Osteocyte (in vitro differentiated cells): ENCODE data around the gene WAS. TPM values are rescaled to one million over a fixed set of nuclear protein-coding genes. Genes with fewer than 3 reads are reported as not detected.

Experiments used
- DNase-seq: peaks from one replicate; pipeline ENCODE4 v3.0.0; 2021; ENCODE audit warnings: mixed read lengths; ENCODE audit not compliant: unreplicated experiment; ENCODE audit errors: extremely low spot score
- H3K27ac Mint-ChIP-seq: one replicate; pipeline ENCODE4 v1.8.0; 2021; ENCODE audit warnings: mild to moderate bottlenecking, mixed read lengths; ENCODE audit not compliant: unreplicated experiment
- H3K27me3 Mint-ChIP-seq: one replicate; pipeline ENCODE4 v1.8.0; 2021; ENCODE audit warnings: mixed read lengths; ENCODE audit not compliant: unreplicated experiment
- H3K36me3 Mint-ChIP-seq: one replicate; pipeline ENCODE4 v1.8.0; 2021; ENCODE audit warnings: mixed read lengths; ENCODE audit not compliant: unreplicated experiment
- H3K4me1 Mint-ChIP-seq: one replicate; pipeline ENCODE4 v1.8.0; 2021; ENCODE audit warnings: mixed read lengths; ENCODE audit not compliant: unreplicated experiment
- H3K4me3 Mint-ChIP-seq: one replicate; pipeline ENCODE4 v1.8.0; 2021; ENCODE audit warnings: mild to moderate bottlenecking, moderate library complexity, mixed read lengths; ENCODE audit not compliant: unreplicated experiment
- H3K9me3 Mint-ChIP-seq: one replicate; pipeline ENCODE4 v1.8.0; 2021; ENCODE audit warnings: mixed read lengths; ENCODE audit not compliant: unreplicated experiment
- CTCF ChIP-seq: fragments of 200-600 bp; sonication (generic); IDR thresholded peaks from 2 replicates; pipeline ENCODE4 v1.5.0; 2021; ENCODE audit warnings: antibody characterized with exemption, mild to moderate bottlenecking, moderate library complexity
- total RNA-seq: library from RNA; stranded (reverse); gene quantifications from 2 replicates; pipeline ENCODE4 v1.2.1, GENCODE V29; 2021

Gene WAS
- total RNA-seq, 1 donor from 2014 or later: 0.19 TPM

- Mint-ChIP-seq H3K4me3 (peak overlapping the region; percentile 78), H3K27ac (peak overlapping the region; percentile 90), H3K27me3 (no peaks in the 10 kb centered on the region), H3K36me3 (no peaks in the 10 kb centered on the region), H3K4me1 (peaks cover 12% of the 10 kb centered on the region), H3K9me3 (peaks cover 2% of the 10 kb centered on the region)
- no peak for DNase-seq
- TF ChIP-seq CTCF: no peak
Measured at GRCh38 chrX:48736303-48736702, 52.7 kb downstream of the WAS start.

GRCh38 chrX:48736878-48737212 is 53.2 kb downstream of the WAS start:
- no peak for TF ChIP-seq CTCF
- H3K4me1 Mint-ChIP-seq: peaks cover 12% of the 10 kb centered on the region
- peaks cover 5% of the 10 kb centered on the region for H3K9me3 Mint-ChIP-seq
- no peak for DNase-seq
- no peaks in the 10 kb centered on the region for H3K36me3 Mint-ChIP-seq
- H3K27me3 Mint-ChIP-seq: no peaks in the 10 kb centered on the region
- peak overlapping the region; percentile 78 for H3K4me3 Mint-ChIP-seq
- H3K27ac Mint-ChIP-seq: peak overlapping the region; percentile 90

- H3K27ac Mint-ChIP-seq: peak overlapping the region; percentile 90
- peaks cover 12% of the 10 kb centered on the region for H3K4me1 Mint-ChIP-seq
- peaks cover 5% of the 10 kb centered on the region for H3K9me3 Mint-ChIP-seq
- TF ChIP-seq CTCF: no peak
- H3K4me3 Mint-ChIP-seq: peak overlapping the region; percentile 78
- H3K27me3 Mint-ChIP-seq: no peaks in the 10 kb centered on the region
- peak; percentile 96 for DNase-seq
- no peaks in the 10 kb centered on the region for H3K36me3 Mint-ChIP-seq
Measured at GRCh38 chrX:48737213-48737938, 53.8 kb downstream of the WAS start.

GRCh38 chrX:48737940-48738339 is 54.3 kb downstream of the WAS start:
- Mint-ChIP-seq H3K27ac (peak overlapping the region; percentile 90), H3K4me1 (peaks cover 12% of the 10 kb centered on the region), H3K36me3 (no peaks in the 10 kb centered on the region), H3K27me3 (no peaks in the 10 kb centered on the region), H3K4me3 (peak overlapping the region; percentile 78), H3K9me3 (peaks cover 5% of the 10 kb centered on the region)
- no peak for DNase-seq
- TF ChIP-seq CTCF: no peak

Other genes starting within 250 kb of the WAS start
- not detected in 2 replicates for gene SLC38A5, start 213.5 kb upstream of the WAS start, total RNA-seq
- 47.6 and 57.1 TPM in 2 replicates for gene FTSJ1, start 207.6 kb upstream of the WAS start, total RNA-seq
- 16.9 and 20.2 TPM in 2 replicates for gene PORCN, start 174.8 kb upstream of the WAS start, total RNA-seq
- gene EBP, start 162.0 kb upstream of the WAS start, total RNA-seq: 39.3 and 42.5 TPM in 2 replicates
- gene TBC1D25, start 144.1 kb upstream of the WAS start, total RNA-seq: 16.4 and 19.9 TPM in 2 replicates
- 298 and 325 TPM in 2 replicates for gene RBM3, start 109.3 kb upstream of the WAS start, total RNA-seq
- 89.9 and 97.8 TPM in 2 replicates for gene WDR13, start 86.3 kb upstream of the WAS start, total RNA-seq
- gene SUV39H1, start 12.9 kb downstream of the WAS start, total RNA-seq: 4.5 and 5.1 TPM in 2 replicates
- gene GLOD5, start 77.9 kb downstream of the WAS start, total RNA-seq: not detected in 2 replicates
- not detected in 2 replicates for gene GATA1, start 102.8 kb downstream of the WAS start, total RNA-seq
- gene HDAC6, start 118.3 kb downstream of the WAS start, total RNA-seq: 108 and 124 TPM in 2 replicates
- gene ERAS, start 142.7 kb downstream of the WAS start, total RNA-seq: not detected in 2 replicates
- gene PCSK1N, start 151.8 kb downstream of the WAS start, total RNA-seq: 13.1 and 14.8 TPM in 2 replicates
- gene TIMM17B, start 214.0 kb downstream of the WAS start, total RNA-seq: 45.6 and 50.0 TPM in 2 replicates
- 69.8 and 78.3 TPM in 2 replicates for gene PQBP1, start 214.1 kb downstream of the WAS start, total RNA-seq
- gene SLC35A2, start 227.8 kb downstream of the WAS start, total RNA-seq: 34.6 and 37.0 TPM in 2 replicates
- 6.4 and 7.3 TPM in 2 replicates for gene PIM2, start 235.2 kb downstream of the WAS start, total RNA-seq